Measurements from ENCODE around the gene HBEGF.

DNA sequence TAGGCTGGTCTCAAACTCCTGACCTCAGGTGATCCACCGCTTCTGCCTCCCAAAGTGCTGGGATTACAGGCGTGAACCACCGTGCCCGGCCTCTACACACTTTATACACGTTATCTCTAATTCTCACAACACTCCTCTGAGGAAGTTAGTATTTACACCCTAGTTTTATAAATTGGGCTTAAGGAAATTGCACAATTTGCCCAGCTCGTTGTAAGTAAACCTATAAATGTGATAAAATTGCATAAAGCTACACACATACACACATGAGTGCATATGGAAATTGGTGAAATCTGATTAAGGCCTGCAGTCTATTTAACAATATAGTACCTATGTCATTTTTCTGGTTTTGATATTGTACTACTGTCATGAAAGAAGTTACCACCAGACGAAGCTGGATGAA, 9.1 kb upstream of the HBEGF start:
- no peak for TF ChIP-seq EZH2 (IDR thresholded peaks at IDR 0.05)
- TF ChIP-seq SP1 (IDR thresholded peaks at IDR 0.05; ENCODE audit: low read depth) = no peak
- TF ChIP-seq ZNF274 (IDR thresholded peaks at IDR 0.05; ENCODE audit: low read depth, low read length) = no peak
- TF ChIP-seq, protein P1, sequence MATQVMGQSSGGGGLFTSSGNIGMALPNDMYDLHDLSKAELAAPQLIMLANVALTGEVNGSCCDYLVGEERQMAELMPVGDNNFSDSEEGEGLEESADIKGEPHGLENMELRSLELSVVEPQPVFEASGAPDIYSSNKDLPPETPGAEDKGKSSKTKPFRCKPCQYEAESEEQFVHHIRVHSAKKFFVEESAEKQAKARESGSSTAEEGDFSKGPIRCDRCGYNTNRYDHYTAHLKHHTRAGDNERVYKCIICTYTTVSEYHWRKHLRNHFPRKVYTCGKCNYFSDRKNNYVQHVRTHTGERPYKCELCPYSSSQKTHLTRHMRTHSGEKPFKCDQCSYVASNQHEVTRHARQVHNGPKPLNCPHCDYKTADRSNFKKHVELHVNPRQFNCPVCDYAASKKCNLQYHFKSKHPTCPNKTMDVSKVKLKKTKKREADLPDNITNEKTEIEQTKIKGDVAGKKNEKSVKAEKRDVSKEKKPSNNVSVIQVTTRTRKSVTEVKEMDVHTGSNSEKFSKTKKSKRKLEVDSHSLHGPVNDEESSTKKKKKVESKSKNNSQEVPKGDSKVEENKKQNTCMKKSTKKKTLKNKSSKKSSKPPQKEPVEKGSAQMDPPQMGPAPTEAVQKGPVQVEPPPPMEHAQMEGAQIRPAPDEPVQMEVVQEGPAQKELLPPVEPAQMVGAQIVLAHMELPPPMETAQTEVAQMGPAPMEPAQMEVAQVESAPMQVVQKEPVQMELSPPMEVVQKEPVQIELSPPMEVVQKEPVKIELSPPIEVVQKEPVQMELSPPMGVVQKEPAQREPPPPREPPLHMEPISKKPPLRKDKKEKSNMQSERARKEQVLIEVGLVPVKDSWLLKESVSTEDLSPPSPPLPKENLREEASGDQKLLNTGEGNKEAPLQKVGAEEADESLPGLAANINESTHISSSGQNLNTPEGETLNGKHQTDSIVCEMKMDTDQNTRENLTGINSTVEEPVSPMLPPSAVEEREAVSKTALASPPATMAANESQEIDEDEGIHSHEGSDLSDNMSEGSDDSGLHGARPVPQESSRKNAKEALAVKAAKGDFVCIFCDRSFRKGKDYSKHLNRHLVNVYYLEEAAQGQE (IDR thresholded peaks at IDR 0.05; ENCODE audit: low read depth) = no peak
- TF ChIP-seq POLR2A (IDR thresholded peaks at IDR 0.05; ENCODE audit: borderline replicate concordance, extremely low read depth, insufficient read depth, insufficient read length) = no peak
- TF ChIP-seq CTCF (IDR thresholded peaks at IDR 0.05 in 2 of 3, conservative IDR thresholded peaks at IDR 0.05 in 1 of 3; ENCODE audit: borderline replicate concordance in 1 of 3, insufficient read depth in 1 of 3, low read depth in 2 of 3, low read length in 2 of 3) = no peak
- TF ChIP-seq POLR2AphosphoS5 (IDR thresholded peaks at IDR 0.05; ENCODE audit: low read depth, low read length) = no peak
- no peak for TF ChIP-seq ZBTB33 (IDR thresholded peaks at IDR 0.05; ENCODE audit: extremely low read depth, insufficient replicate concordance, low read length)
- no peak for TF ChIP-seq MAX (IDR thresholded peaks at IDR 0.05)
- TF ChIP-seq EZH2phosphoT487 (IDR thresholded peaks at IDR 0.05; ENCODE audit: borderline replicate concordance) = no peak
